WTC11 (cell line): ENCODE results near the gene NUDT19. TPM values are rescaled to one million over a fixed set of nuclear protein-coding genes. Genes with fewer than 3 reads are reported as not detected.

Experiments used
- ATAC-seq: fragments of 200-7000 bp; cut with Tn5 transposase; 2 replicates; pipeline ENCODE4 v1.10.0; 2021; ENCODE audit warnings: mild to moderate bottlenecking, moderate library complexity
- Bru-seq: library from RNA; stranded (reverse); fragments of 400-500 nt; gene quantifications from one replicate; lab custom pipeline; 2021; lab: Mats Ljungman, UMichigan
- CTCF ChIA-PET: fragments of 300-600 bp; sonication (Branson Sonifier 250); formaldehyde crosslinking; loops from one replicate; lab custom pipeline; 2021; ENCODE audit warnings: antibody characterized with exemption; lab: Charles Lee
- POLR2A ChIA-PET: fragments of 350-600 bp; sonication (Branson Sonifier 250); formaldehyde crosslinking; loops from one replicate; lab custom pipeline; 2021; ENCODE audit warnings: antibody characterized with exemption; lab: Charles Lee
- DNase-seq: peaks from one replicate; pipeline ENCODE4 v3.0.0; 2021; ENCODE audit warnings: low spot score
- H3K27ac Mint-ChIP-seq: 2 replicates; pipeline ENCODE4 v1.8.0; 2021; ENCODE audit warnings: mixed read lengths
- H3K27me3 Mint-ChIP-seq: 2 replicates; pipeline ENCODE4 v1.8.0; 2021; ENCODE audit warnings: low read depth, mild to moderate bottlenecking, moderate library complexity, mixed read lengths
- H3K36me3 Mint-ChIP-seq: 2 replicates; pipeline ENCODE4 v1.8.0; 2021; ENCODE audit warnings: mixed read lengths
- H3K4me1 Mint-ChIP-seq: 2 replicates; pipeline ENCODE4 v1.8.0; 2022; ENCODE audit warnings: mixed read lengths
- H3K4me3 Mint-ChIP-seq: 2 replicates; pipeline ENCODE4 v1.8.0; 2021; ENCODE audit warnings: mild to moderate bottlenecking, moderate library complexity, mixed read lengths
- H3K9me3 Mint-ChIP-seq: 2 replicates; pipeline ENCODE4 v1.8.0; 2021; ENCODE audit warnings: mixed read lengths
- GABPB1 ChIP-seq: sonication (generic); formaldehyde crosslinking; IDR thresholded peaks from 2 replicates; pipeline ENCODE4 v1.8.1; 2023; ENCODE audit warnings: mild to moderate bottlenecking, missing genetic modification reagents
- IRF2 ChIP-seq: sonication (generic); formaldehyde crosslinking; IDR thresholded peaks from 2 replicates; pipeline ENCODE4 v1.8.0; 2022; ENCODE audit warnings: low read depth, missing genetic modification reagents, borderline replicate concordance
- MYBL2 ChIP-seq: sonication (generic); formaldehyde crosslinking; IDR thresholded peaks from 2 replicates; pipeline ENCODE4 v1.8.1; 2023; ENCODE audit warnings: mild to moderate bottlenecking, moderate library complexity, missing genetic modification reagents
- TCF7 ChIP-seq: sonication (generic); formaldehyde crosslinking; IDR thresholded peaks from 2 replicates; pipeline ENCODE4 v1.8.0; 2022; ENCODE audit warnings: mild to moderate bottlenecking, low read depth, missing genetic modification reagents, moderate library complexity
- ZNF138 ChIP-seq: sonication (generic); formaldehyde crosslinking; conservative IDR thresholded peaks from 2 replicates; pipeline ENCODE4 v1.8.1; 2022; ENCODE audit warnings: mild to moderate bottlenecking, moderate library complexity, missing genetic modification reagents
- ZNF317 ChIP-seq: sonication (generic); formaldehyde crosslinking; IDR thresholded peaks from 2 replicates; pipeline ENCODE4 v1.8.1; 2023; ENCODE audit warnings: low read depth, mild to moderate bottlenecking, moderate library complexity, missing genetic modification reagents, borderline replicate concordance
- ZNF423 ChIP-seq: fragments of 250-450 bp; sonication (Bioruptor Pico); IDR thresholded peaks from 2 replicates; pipeline ENCODE4 v2.1.2; 2022; ENCODE audit warnings: mild to moderate bottlenecking, moderate library complexity
- long read RNA-seq, 3 experiments: library from RNA in 1 of 3; library from capped mRNA in 1 of 3; library from polyadenylated mRNA in 1 of 3; unstranded in 2 of 3; stranded (forward) in 1 of 3; transcript quantifications; one replicate each; pipeline ENCODE4 v2.0.0, GENCODE V29; 2021
- total RNA-seq: library from RNA; stranded (reverse); gene quantifications from 3 replicates; pipeline ENCODE4 v1.2.3, GENCODE V29; 2021
- TF ChIP-seq, protein P1 (sequence below): sonication (generic); formaldehyde crosslinking; IDR thresholded peaks from 2 replicates; pipeline ENCODE4 v1.8.0; 2023; ENCODE audit warnings: mild to moderate bottlenecking, missing genetic modification reagents
- TF ChIP-seq, protein P2 (sequence below): sonication (generic); formaldehyde crosslinking; IDR thresholded peaks from 2 replicates; pipeline ENCODE4 v1.8.1; 2023; ENCODE audit warnings: mild to moderate bottlenecking, missing genetic modification reagents
- TF ChIP-seq, protein P3 (sequence below): sonication (generic); formaldehyde crosslinking; IDR thresholded peaks from 2 replicates; pipeline ENCODE4 v1.8.1; 2023; ENCODE audit warnings: mild to moderate bottlenecking, missing genetic modification reagents, moderate library complexity
- TF ChIP-seq, protein P4 (sequence below): sonication (generic); formaldehyde crosslinking; IDR thresholded peaks from 2 replicates; pipeline ENCODE4 v1.8.0; 2022; ENCODE audit warnings: missing genetic modification reagents
- TF ChIP-seq, protein P5 (sequence below): fragments of 250-450 bp; sonication (Bioruptor Pico); IDR thresholded peaks from 2 replicates; pipeline ENCODE4 v2.1.2; 2022; ENCODE audit warnings: mild to moderate bottlenecking, moderate library complexity
- TF ChIP-seq, protein P6 (sequence below): sonication (generic); formaldehyde crosslinking; IDR thresholded peaks from 2 replicates; pipeline ENCODE4 v1.8.1; 2023; ENCODE audit warnings: mild to moderate bottlenecking, missing genetic modification reagents, moderate library complexity

NUDT19 gene
- total RNA-seq (2.4 to 3.0 TPM (median 2.7 TPM) in 3 replicates), Bru-seq, nascent RNA (percentile 51 among the genes with signal in this experiment)
- long read RNA-seq, experiment 1, partial matches to known transcripts, result 0 of 4 reads
- long read RNA-seq, experiment 1, other reads (novel, unspliced or antisense), result 1 of 4 reads
- long read RNA-seq, experiment 2, partial matches to known transcripts, result 2 of 2 reads
- long read RNA-seq, experiment 2, other reads (novel, unspliced or antisense), result 0 of 2 reads
- long read RNA-seq, experiment 3, result 0 reads

DNA sequence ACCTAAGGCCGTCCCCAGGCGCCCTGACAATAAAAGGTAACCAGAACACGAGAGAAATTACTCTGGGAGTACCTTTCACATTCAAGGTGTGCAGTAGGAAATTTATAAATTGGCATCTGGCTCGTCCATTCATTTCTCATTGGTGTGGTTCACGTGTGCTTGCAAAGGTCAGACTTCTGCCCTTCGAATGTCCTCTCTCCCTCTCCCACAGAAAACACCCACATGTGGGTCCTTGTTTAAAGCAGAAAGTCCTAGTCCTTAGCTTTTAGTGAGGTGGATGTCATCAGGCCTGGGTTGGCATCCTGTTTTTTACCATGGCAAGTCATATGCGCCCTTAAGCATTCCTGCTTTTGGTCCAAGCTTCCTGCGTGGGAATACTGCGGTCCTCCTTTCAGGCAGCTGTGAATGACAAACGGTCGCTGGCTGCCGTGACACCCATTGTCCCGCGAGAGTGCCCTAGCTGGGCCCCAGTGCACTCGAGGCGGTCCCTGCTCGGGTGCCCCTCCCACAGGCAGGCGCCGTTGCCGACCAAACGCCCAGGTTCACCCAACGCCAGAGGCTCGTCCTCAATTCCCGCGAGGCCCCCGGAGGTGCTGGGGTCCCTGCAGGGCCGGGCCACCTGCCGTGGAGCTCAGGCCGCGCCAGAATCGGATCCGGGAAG lies at the start of gene NUDT19:
NUDT19 (plus strand) TSS at position 531 of the 661 bp plus-strand sequence. CDS start 140 bp downstream, outside the sequence.
- TF ChIP-seq IRF2 (CRISPR knock-in tag) (no peak), GABPB1 (CRISPR knock-in tag) (peak; percentile 37; the same call in 1 of the 2 replicates), TCF7 (CRISPR knock-in tag) (no peak), ZNF317 (CRISPR knock-in tag) (no peak), ZNF423 (peak; percentile 46; the same call in 1 of the 2 replicates)
- TF ChIP-seq, protein P1, sequence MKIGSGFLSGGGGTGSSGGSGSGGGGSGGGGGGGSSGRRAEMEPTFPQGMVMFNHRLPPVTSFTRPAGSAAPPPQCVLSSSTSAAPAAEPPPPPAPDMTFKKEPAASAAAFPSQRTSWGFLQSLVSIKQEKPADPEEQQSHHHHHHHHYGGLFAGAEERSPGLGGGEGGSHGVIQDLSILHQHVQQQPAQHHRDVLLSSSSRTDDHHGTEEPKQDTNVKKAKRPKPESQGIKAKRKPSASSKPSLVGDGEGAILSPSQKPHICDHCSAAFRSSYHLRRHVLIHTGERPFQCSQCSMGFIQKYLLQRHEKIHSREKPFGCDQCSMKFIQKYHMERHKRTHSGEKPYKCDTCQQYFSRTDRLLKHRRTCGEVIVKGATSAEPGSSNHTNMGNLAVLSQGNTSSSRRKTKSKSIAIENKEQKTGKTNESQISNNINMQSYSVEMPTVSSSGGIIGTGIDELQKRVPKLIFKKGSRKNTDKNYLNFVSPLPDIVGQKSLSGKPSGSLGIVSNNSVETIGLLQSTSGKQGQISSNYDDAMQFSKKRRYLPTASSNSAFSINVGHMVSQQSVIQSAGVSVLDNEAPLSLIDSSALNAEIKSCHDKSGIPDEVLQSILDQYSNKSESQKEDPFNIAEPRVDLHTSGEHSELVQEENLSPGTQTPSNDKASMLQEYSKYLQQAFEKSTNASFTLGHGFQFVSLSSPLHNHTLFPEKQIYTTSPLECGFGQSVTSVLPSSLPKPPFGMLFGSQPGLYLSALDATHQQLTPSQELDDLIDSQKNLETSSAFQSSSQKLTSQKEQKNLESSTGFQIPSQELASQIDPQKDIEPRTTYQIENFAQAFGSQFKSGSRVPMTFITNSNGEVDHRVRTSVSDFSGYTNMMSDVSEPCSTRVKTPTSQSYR (CRISPR knock-in tag), result 0 out of 2 replicates have a peak, but pooled peaks have one; percentile 22
- TF ChIP-seq, protein P2, sequence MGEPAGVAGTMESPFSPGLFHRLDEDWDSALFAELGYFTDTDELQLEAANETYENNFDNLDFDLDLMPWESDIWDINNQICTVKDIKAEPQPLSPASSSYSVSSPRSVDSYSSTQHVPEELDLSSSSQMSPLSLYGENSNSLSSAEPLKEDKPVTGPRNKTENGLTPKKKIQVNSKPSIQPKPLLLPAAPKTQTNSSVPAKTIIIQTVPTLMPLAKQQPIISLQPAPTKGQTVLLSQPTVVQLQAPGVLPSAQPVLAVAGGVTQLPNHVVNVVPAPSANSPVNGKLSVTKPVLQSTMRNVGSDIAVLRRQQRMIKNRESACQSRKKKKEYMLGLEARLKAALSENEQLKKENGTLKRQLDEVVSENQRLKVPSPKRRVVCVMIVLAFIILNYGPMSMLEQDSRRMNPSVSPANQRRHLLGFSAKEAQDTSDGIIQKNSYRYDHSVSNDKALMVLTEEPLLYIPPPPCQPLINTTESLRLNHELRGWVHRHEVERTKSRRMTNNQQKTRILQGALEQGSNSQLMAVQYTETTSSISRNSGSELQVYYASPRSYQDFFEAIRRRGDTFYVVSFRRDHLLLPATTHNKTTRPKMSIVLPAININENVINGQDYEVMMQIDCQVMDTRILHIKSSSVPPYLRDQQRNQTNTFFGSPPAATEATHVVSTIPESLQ (CRISPR knock-in tag), result no peak
- TF ChIP-seq, protein P3, sequence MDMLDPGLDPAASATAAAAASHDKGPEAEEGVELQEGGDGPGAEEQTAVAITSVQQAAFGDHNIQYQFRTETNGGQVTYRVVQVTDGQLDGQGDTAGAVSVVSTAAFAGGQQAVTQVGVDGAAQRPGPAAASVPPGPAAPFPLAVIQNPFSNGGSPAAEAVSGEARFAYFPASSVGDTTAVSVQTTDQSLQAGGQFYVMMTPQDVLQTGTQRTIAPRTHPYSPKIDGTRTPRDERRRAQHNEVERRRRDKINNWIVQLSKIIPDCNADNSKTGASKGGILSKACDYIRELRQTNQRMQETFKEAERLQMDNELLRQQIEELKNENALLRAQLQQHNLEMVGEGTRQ (CRISPR knock-in tag), result no peak
- ChIA-PET POLR2A (interaction anchor here (0.6 to 0.7 kb wide), 2 partner anchors 10 to 96 kb away, joined by 3 to 6 read pairs; no protein-coding TSS in a partner anchor), CTCF (interaction anchor here (0.8 to 1.4 kb wide), 3 partner anchors 14 to 493 kb away, joined by 3 to 10 read pairs (median 5); no protein-coding TSS in a partner anchor)
- Mint-ChIP-seq H3K27ac (no peak within 1 kb of the TSS), H3K36me3 (peaks cover 5% of the 10 kb centered on the region), H3K27me3 (peaks cover 33% of the 10 kb centered on the region), H3K4me1 (peaks cover 9% of the 10 kb centered on the region), H3K4me3 (peak within 1 kb of the TSS; percentile 59), H3K9me3 (peaks cover 10% of the 10 kb centered on the region)
- DNase-seq (peak; percentile 58), ATAC-seq (peak; percentile 68)

DNA sequence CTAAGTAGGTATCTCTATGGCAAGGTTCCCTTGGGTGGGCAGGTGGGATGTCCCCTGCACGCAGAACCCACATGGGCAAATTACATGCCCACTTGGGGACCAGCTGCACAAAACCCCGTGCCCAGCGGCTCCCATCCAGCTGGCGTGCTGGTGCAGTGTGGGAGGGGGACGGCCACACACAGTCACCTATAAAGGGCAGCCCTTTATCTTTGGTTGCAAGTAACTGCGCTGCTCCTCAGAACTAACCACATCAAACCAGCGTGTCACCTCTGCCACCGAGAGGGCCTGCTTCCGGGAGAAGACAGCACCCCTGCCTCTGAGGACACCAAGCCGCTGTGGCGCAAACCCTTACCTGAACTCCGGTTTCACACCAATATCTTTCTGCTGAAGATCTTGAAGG lies 48.9 kb upstream of the NUDT19 start:
- ATAC-seq, result no peak
- H3K4me1 Mint-ChIP-seq, result no peaks in the 10 kb centered on the region
- no peak for DNase-seq
- ChIA-PET POLR2A (no interaction called here), CTCF (interaction anchor here (1.0 to 1.9 kb wide), 2 partner anchors 9 to 13 kb away, joined by 3 to 6 read pairs; no protein-coding TSS in a partner anchor)
- no peak overlapping the region for H3K27ac Mint-ChIP-seq
- H3K36me3 Mint-ChIP-seq, result peaks cover 75% of the 10 kb centered on the region
- TF ChIP-seq, protein P4, sequence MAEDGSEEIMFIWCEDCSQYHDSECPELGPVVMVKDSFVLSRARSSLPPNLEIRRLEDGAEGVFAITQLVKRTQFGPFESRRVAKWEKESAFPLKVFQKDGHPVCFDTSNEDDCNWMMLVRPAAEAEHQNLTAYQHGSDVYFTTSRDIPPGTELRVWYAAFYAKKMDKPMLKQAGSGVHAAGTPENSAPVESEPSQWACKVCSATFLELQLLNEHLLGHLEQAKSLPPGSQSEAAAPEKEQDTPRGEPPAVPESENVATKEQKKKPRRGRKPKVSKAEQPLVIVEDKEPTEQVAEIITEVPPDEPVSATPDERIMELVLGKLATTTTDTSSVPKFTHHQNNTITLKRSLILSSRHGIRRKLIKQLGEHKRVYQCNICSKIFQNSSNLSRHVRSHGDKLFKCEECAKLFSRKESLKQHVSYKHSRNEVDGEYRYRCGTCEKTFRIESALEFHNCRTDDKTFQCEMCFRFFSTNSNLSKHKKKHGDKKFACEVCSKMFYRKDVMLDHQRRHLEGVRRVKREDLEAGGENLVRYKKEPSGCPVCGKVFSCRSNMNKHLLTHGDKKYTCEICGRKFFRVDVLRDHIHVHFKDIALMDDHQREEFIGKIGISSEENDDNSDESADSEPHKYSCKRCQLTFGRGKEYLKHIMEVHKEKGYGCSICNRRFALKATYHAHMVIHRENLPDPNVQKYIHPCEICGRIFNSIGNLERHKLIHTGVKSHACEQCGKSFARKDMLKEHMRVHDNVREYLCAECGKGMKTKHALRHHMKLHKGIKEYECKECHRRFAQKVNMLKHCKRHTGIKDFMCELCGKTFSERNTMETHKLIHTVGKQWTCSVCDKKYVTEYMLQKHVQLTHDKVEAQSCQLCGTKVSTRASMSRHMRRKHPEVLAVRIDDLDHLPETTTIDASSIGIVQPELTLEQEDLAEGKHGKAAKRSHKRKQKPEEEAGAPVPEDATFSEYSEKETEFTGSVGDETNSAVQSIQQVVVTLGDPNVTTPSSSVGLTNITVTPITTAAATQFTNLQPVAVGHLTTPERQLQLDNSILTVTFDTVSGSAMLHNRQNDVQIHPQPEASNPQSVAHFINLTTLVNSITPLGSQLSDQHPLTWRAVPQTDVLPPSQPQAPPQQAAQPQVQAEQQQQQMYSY, result no peak
- TF ChIP-seq GABPB1 (CRISPR knock-in tag), result no peak
- TF ChIP-seq, protein P5, sequence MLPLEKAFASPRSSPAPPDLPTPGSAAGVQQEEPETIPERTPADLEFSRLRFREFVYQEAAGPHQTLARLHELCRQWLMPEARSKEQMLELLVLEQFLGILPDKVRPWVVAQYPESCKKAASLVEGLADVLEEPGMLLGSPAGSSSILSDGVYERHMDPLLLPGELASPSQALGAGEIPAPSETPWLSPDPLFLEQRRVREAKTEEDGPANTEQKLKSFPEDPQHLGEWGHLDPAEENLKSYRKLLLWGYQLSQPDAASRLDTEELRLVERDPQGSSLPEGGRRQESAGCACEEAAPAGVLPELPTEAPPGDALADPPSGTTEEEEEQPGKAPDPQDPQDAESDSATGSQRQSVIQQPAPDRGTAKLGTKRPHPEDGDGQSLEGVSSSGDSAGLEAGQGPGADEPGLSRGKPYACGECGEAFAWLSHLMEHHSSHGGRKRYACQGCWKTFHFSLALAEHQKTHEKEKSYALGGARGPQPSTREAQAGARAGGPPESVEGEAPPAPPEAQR (CRISPR knock-in tag), result no peak
- TF ChIP-seq MYBL2 (CRISPR knock-in tag), result no peak
- TF ChIP-seq, protein P6, sequence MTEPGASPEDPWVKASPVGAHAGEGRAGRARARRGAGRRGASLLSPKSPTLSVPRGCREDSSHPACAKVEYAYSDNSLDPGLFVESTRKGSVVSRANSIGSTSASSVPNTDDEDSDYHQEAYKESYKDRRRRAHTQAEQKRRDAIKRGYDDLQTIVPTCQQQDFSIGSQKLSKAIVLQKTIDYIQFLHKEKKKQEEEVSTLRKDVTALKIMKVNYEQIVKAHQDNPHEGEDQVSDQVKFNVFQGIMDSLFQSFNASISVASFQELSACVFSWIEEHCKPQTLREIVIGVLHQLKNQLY (CRISPR knock-in tag), result no peak
- no peak for TF ChIP-seq ZNF138 (CRISPR knock-in tag)
- no peaks in the 10 kb centered on the region for H3K27me3 Mint-ChIP-seq
- no peaks in the 10 kb centered on the region for H3K9me3 Mint-ChIP-seq
- no peak overlapping the region for H3K4me3 Mint-ChIP-seq
